Mucosa of stomach (tissue), 1 donor: ENCODE measurements around the gene LTBP3.

Experiments
- H3K27me3 ChIP-seq: one replicate; pipeline ENCODE4 v1.7.0; 2013; ENCODE audit warnings: mild to moderate bottlenecking, low read length; ENCODE audit not compliant: control insufficient read depth, insufficient read depth
- H3K36me3 ChIP-seq: one replicate; pipeline ENCODE4 v1.7.0; 2013; ENCODE audit warnings: low read length; ENCODE audit not compliant: control insufficient read depth, insufficient read depth
- H3K4me1 ChIP-seq: one replicate; pipeline ENCODE4 v1.7.0; 2013; ENCODE audit warnings: mild to moderate bottlenecking, low read length; ENCODE audit not compliant: control insufficient read depth, insufficient read depth
- H3K4me3 ChIP-seq: one replicate; pipeline ENCODE4 v1.7.0; 2013; ENCODE audit warnings: low read length
- H3K9ac ChIP-seq: one replicate; pipeline ENCODE4 v1.7.0; 2013; ENCODE audit warnings: mild to moderate bottlenecking, low read length, moderate library complexity
- H3K9me3 ChIP-seq: one replicate; pipeline ENCODE4 v1.7.0; 2013; ENCODE audit warnings: mild to moderate bottlenecking, low read length, moderate library complexity; ENCODE audit not compliant: control insufficient read depth
- donor health status: Pancreatic carcinoma.

Gene LTBP3

GRCh38 chr11:65554842-65555430 lies 3.2 kb downstream of the LTBP3 start:
- Histone ChIP-seq H3K27me3 (no peaks in the 10 kb centered on the region), H3K9ac (peak overlapping the region; percentile 15), H3K4me1 (peaks cover 51% of the 10 kb centered on the region), H3K36me3 (no peaks in the 10 kb centered on the region), H3K4me3 (no peak overlapping the region), H3K9me3 (no peaks in the 10 kb centered on the region)

- Histone ChIP-seq H3K4me1 (peaks cover 44% of the 10 kb centered on the region), H3K9ac (no peak overlapping the region), H3K4me3 (no peak overlapping the region), H3K27me3 (no peaks in the 10 kb centered on the region), H3K9me3 (no peaks in the 10 kb centered on the region), H3K36me3 (no peaks in the 10 kb centered on the region)
Observed at GRCh38 chr11:65554057-65554818, 3.9 kb downstream of the LTBP3 start.

- Histone ChIP-seq H3K27me3 (no peaks in the 10 kb centered on the region), H3K9ac (no peak overlapping the region), H3K36me3 (no peaks in the 10 kb centered on the region), H3K9me3 (no peaks in the 10 kb centered on the region), H3K4me3 (no peak overlapping the region), H3K4me1 (peaks cover 36% of the 10 kb centered on the region)
Observed at GRCh38 chr11:65553301-65554001, 4.7 kb downstream of the LTBP3 start.

- H3K4me1 ChIP-seq = peaks cover 35% of the 10 kb centered on the region
- H3K36me3 ChIP-seq = no peaks in the 10 kb centered on the region
Observed at GRCh38 chr11:65552388-65552951, 5.7 kb downstream of the LTBP3 start.

GRCh38 chr11:65551572-65552387 lies 6.4 kb downstream of the LTBP3 start:
- no peaks in the 10 kb centered on the region for H3K27me3 ChIP-seq
- no peaks in the 10 kb centered on the region for H3K9me3 ChIP-seq
- no peaks in the 10 kb centered on the region for H3K36me3 ChIP-seq
- no peak overlapping the region for H3K4me3 ChIP-seq
- no peak overlapping the region for H3K9ac ChIP-seq
- peaks cover 30% of the 10 kb centered on the region for H3K4me1 ChIP-seq

More at GRCh38 chr11:65552388-65552951, 5.7 kb downstream of the LTBP3 start:
- Histone ChIP-seq H3K9me3 (no peaks in the 10 kb centered on the region), H3K27me3 (no peaks in the 10 kb centered on the region), H3K4me3 (no peak overlapping the region), H3K9ac (no peak overlapping the region)

GRCh38 chr11:65549096-65549495 lies 9.1 kb downstream of the LTBP3 start:
- Histone ChIP-seq H3K9ac (no peak overlapping the region), H3K27me3 (no peaks in the 10 kb centered on the region), H3K9me3 (no peaks in the 10 kb centered on the region), H3K4me1 (peaks cover 24% of the 10 kb centered on the region), H3K36me3 (no peaks in the 10 kb centered on the region), H3K4me3 (no peak overlapping the region)

- Histone ChIP-seq H3K9me3 (no peaks in the 10 kb centered on the region), H3K4me3 (no peak overlapping the region), H3K4me1 (peaks cover 24% of the 10 kb centered on the region), H3K9ac (no peak overlapping the region), H3K36me3 (no peaks in the 10 kb centered on the region), H3K27me3 (no peaks in the 10 kb centered on the region)
Observed at GRCh38 chr11:65548395-65548794, 9.8 kb downstream of the LTBP3 start.

GRCh38 chr11:65547446-65548125 lies 10.6 kb downstream of the LTBP3 start:
- Histone ChIP-seq H3K9me3 (no peaks in the 10 kb centered on the region), H3K9ac (no peak overlapping the region), H3K4me1 (peaks cover 24% of the 10 kb centered on the region), H3K36me3 (no peaks in the 10 kb centered on the region), H3K27me3 (no peaks in the 10 kb centered on the region), H3K4me3 (no peak overlapping the region)

- Histone ChIP-seq H3K4me1 (peaks cover 21% of the 10 kb centered on the region), H3K9me3 (no peaks in the 10 kb centered on the region), H3K9ac (peak overlapping the region; percentile 59), H3K36me3 (no peaks in the 10 kb centered on the region), H3K4me3 (peak overlapping the region; percentile 22), H3K27me3 (no peaks in the 10 kb centered on the region)
Observed at GRCh38 chr11:65546217-65546958, 11.8 kb downstream of the LTBP3 start.

GRCh38 chr11:65545853-65546216 lies 12.3 kb downstream of the LTBP3 start:
- H3K9ac ChIP-seq = peak overlapping the region; percentile 59
- H3K4me1 ChIP-seq = peaks cover 23% of the 10 kb centered on the region
- no peaks in the 10 kb centered on the region for H3K9me3 ChIP-seq
- H3K4me3 ChIP-seq = peak overlapping the region; percentile 22
- no peaks in the 10 kb centered on the region for H3K27me3 ChIP-seq
- no peaks in the 10 kb centered on the region for H3K36me3 ChIP-seq
